ENCODE results near the gene CDC42EP3.

Gene CDC42EP3

DNA sequence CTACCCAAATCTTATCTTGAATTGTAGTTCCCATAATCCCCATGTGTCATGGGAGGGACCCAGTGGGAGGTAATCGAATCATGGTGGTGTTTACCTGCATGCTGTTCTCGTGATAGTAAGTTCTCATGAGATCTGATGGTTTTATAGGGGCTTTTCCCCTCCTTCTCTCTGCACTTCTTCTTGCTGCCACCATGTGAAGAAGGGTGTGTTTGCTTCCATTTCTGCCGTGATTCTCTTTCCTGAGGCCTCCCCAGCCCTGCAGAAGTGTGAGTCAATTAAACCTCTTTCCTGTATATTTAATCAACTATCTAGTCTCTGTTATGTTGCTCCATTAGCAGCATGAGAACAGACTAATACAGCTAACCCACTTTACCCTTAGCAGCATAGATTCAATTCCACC, 37.6 kb downstream of the CDC42EP3 start:
- DNase-seq: no peak

DNA sequence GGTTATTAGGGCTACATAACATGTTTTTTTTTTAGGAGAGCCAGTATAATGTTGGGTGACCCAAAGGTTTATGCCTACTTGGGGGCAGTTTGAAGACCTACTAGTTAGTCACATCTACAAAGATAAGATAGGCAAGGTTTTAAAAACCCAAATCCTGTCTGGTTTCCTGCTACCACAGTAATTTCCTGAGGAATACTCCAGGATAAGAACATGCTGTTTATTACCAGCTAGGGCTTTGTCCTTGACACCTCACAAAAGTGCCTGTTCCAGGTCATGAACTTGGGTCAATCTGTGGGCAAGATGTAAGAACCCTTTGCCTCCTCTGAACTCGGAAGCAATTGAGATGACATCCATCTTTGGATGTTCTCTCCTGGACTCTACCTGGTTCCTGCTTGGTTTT, 38.2 kb downstream of the CDC42EP3 start:
- DNase-seq: no peak

DNA sequence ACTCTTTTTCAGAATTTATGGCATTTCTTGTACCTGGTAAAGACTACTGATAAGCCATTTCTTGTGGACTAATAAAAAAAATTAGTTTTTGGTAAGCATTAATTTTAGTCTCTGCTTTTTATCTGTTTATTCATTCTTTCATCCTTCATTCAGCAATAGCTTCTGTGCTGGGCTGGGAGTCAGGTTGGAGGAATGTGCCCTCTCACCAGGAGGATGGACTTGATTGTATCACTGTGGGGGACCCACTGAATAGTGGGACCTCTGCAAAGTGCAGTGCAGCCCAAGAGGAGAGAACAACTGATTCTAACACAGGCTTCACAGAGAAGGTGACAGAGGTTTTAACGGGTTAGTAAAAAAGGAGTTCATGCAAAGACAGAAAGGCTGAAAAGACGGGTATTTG, 39.1 kb downstream of the CDC42EP3 start:
- DNase-seq: no peak

DNA sequence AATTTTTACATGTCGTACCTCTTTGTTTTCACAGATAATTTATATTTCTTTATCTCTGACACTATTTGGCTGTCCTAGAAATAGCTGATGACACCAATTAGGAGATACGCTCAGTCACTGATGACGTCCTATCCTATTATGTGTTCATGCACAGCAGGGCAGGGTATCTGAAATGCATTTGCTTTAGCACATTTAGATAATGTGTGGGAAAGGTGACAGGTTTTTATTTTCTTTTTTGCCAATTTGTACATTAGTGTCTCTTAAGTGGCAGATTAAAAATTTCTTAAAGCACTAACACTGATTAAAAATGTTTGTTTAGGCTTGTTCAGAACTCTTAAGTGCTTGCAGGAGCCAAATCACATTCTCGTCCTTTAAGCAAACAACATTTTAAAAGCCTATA, 39.7 kb downstream of the CDC42EP3 start:
- DNase-seq: no peak

DNA sequence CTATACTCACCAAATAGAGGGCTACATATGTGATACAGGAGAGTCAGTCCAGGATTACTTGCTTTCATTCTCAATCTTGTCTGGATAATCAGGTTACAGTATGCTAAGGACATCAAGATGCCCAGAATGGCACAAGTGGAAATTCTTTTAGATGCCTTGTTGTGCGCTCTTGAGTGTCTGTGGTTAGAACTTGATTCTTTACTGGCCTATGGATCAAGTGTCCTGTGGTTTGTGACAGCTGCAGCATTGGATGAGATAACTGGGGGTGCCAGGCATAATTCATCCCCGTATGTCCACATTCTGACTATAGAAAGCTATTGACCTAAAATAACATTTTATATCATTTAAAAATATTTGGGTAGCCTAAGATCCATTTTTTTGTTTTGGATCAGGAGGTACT, 40.1 kb downstream of the CDC42EP3 start:
- DNase-seq: no peak

DNA sequence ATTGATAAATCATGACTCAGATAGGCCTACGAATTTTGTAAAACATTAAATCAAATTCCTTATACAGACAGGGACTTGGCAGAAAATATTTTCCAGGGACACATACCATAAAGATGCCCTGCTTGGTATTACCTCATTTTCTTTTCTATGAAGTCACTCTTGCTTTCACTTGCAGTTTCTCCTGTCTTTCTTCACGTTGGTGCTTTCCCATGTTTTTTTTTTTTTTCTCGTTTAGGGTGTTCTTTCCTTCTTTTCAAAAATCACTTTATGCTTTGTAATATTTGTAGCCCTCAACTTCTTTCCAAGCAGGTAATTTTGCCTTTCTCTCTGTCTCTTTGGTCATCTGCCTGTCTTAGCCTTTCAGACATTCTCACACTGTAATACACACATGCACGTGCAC, 40.7 kb downstream of the CDC42EP3 start:
- DNase-seq: no peak

DNA sequence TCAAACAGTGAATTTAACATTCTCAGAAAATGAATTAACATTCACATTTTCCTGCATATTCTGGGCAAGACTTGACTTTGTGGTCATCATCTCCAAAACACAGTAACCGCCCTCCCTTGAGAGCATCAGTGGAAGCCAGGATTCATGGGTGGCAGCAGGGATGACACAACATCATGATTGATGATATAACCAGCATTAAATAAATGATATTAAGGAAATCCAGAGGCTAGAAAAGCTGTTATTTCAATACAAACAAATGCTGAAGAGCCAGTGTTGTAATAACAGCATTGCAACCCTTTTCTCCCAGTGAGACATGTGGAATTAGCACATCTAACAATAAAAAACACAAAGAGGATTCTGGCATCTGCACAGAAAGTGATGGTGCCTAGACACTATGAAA, 41.1 kb downstream of the CDC42EP3 start:
- no peak for DNase-seq

DNA sequence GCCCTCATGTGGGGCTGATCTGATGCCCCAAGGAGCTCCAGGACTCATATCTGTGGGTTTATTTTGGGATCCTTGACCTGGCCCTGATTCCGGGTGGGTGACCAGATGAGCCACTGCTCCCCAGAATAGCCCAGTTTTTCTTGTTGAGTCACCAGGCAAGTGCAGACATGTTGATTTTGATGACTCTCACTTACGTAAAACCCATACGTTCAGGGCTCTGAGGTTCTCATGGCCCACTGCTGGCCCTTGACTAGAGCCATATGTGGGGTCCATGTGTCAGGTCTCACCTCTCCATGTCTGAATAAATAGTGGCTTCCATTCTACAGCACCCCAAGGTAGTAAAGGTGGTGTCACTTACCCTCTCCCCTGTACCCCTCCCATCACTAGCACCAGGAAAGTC, 41.9 kb downstream of the CDC42EP3 start:
- DNase-seq: no peak

DNA sequence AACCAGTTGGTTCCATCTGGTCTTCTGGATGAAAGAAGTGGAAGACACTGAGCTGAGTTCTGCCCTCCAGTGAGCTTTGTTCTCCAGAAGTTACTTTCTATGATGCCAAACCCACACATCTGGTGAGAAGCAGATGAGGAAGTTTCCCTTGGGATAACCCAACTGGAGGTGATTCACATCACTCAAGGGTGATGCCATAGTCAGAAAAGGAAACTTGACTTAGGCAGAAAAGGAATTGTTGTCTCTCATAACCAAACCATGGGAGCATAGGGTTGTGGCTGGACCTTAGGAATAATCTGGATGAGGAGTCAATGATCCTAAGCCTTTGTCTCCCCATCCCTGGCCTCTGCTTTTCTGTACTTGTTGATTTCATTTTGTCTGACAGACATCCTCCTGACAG, 43.7 kb downstream of the CDC42EP3 start:
- no peak for DNase-seq

DNA sequence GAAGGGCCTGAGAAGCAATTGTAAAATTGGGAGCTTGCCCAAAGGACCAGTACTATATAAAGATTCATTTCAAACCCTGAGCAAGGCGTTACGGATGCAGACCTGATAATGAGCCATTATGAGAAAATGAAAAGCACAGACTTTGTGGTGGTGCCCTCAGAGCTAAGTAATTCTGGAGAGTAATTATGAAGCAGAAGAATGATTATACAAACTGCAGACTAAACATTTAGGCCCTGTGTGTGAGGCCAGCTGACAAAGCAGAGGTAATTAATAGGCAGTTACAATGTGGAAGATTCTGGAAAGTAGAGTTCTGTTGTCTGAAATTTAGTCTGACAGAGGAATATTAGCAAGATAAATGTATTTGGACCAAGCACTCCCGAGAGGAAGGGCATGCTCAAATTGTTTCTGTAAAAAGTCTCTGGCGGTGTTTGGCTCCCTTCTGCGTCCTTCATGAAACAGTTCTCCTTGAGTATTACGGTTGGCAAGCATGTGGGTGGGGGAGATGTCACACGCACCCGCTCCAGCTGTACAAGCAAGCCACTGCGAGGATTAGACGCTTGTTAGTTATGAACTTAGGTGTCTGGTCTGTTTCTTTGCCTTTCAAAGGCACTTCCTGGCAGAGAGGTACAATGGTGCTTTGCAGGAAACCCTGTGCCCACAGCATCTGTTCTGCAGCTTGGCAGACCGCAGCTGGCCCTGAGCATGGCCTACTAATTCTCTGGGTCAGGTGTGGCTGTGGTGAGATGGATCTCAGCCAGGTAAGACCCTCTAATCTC, 45.5 kb downstream of the CDC42EP3 start:
- peak; percentile 49 for DNase-seq

DNA sequence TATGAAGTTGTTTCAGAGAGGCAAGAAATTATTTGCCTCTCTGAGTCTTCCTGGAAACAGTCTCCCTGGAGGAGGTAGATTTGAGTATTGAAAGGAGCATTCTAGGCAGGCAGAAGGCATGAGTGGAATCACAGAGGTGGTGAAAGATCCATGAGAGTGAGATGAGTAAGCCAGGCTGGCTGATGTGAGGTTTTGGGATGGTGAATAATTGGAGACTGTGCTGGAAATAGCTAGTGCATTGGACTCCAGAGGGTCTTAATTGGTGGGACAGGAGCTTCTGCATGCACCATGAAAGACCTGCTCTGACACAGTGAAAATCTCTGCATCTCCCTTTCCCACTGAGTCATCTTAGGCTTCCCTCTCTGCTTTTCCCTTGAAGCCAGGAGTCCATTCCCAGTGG, 46.3 kb downstream of the CDC42EP3 start:
- DNase-seq: no peak

DNA sequence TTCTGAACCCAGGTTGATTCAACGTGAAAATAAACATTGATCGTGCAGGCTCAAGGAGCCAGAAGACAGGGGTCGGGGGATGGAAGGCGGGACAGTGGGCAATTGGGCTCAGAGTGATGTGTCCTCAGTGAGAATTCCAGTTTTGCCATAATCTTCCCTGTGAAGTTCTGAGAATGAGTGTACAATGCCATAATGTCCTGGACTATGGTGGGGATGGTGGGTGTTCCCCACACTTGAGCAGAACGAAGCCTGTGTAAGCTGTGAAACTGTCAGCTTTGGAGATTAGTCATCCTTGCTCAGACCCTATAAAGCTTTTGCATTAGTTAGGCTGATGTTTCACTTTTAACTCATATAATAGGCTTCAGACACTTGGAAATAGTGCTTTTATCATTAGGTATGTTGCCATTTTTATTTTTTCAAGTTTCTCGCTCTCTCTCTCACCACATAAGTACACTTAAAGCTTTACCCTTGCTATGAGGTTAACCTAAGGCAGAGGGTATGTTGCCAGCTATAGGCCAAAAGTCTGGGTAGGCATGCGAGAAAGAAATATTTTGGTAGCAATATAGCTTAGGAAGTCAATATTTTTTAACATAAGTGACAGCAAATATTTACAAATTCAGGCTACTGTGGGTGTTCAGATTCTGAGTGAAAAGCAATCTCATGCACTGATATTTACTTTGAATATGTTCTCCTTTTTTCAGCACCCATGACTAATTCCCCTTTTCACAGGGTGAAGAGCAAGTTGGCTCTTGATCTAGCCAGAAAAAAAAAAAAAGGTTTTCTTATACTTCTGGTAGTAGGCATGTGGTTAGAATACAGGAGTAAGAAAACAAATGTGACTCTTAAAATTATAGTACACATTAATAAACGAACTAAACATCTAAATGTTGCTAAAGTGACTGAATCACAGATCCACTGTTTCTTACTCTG, 47.2 kb downstream of the CDC42EP3 start:
- peak; percentile 18 for DNase-seq

DNA sequence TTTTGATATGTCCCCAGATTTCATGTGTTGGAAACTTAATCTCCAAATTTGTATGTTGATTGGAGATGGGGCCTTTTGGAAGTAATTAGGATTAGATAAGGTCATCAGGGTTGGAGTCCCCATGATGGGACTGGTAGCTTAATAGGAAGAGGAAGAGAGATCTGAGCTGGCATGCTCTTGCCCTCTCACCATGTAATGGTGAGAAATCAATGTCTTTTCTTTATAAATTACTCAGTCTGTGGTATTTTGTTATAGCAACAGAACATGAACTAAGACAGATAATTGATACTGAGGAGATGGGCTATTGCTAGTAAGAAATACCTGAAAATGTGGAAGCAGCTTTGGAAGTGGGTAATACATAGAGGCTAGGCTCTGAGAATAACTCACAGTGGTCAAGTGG, 48.0 kb downstream of the CDC42EP3 start:
- DNase-seq: no peak

DNA sequence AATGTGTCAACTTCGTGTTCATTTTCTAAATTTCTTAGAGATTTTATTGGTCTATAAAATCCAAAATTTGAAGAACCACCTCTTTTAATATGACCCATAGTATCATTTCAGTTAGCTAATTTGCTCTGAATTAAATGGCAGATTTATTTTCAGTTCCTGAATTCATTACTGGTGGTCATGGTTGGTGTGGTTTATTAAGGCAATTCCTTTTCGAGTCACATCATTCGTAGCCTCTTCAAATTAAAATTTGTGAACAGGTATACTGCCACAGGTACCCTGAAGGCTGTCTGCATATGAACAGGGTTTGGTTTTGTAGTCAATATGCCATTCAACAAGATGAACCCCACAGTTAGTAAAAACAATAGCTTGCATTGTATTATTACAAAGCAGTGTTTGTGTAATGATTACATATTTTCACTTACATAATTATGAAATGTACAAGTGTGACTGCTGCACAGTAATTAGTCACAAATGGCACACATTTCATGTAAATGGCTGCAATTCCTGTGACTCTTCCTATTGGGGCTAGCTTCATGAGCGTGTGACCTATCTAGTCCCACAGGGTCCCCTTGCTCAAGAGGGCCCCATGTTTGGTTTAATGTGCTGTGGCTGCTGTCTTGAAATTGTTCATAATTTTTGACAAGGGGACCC, 48.9 kb downstream of the CDC42EP3 start:
- DNase-seq: no peak

DNA sequence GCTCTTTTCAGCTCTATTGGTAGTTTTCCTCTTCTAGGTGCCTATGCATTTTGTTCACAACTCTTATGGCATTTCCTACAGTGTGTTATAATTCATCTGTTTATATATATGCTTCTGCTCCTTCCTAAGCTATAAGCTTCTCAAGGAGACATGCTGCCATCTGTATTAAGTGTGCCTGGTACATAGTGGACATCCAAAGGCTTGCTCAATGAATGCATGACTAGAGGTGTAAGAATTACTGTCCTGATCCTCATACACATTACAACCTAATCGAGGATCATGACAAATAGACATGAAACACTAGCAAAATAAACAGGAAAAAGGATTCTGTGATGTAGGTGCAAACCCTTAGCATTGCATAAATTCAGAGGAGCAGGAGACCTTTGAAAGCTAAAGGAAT, 50.2 kb downstream of the CDC42EP3 start:
- no peak for DNase-seq

DNA sequence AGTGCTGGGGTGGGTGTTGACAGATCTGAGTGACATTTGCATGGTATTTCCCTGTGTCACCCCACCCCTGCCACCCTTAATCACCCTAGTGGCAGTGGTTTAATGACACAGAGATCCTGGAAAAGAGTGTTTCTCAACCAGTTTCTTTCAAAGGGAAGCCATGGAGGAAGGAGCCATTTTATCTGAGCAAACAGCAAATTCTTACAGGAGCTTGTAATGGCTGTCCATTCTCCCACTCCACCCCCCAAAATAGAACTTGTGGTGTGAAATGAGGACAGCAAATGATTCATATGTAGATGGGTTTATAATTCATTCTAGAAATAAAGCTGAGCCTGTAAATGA, 51.5 kb downstream of the CDC42EP3 start:
- DNase-seq: no peak

DNA sequence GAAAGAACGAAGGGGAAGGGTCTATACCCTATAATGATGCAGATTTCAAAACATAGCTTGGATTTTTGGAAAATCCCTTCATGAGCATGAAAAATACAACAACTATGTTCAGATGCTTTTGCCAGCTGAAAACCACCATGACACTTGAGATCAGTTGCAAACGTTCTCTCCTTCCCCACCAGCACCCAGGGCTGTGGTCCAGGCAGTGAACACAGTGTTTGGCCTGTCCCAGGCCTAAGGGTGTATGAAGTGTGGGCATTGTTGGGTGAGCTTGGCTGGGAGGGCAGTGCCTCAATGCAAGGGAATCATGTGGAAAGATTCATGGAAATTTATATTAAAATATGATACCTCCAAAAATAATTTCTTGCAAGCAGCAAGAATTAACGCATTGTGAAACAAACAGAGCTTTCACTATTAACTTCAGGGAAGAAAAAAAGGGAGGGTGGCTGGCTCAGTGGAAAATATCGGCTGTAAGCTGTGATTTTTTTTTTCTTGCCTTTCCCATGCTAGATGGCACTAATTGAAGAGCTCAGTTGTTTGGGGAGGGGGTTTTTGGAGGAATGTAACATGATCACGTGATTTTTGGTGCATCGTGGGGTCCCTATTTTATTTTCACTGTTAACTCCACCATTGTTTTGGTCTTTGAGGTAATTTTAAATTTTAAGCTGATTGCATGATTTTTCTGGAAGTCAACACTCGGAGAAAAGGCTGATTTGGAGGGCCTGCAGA, 52.0 kb downstream of the CDC42EP3 start:
- no peak for DNase-seq

DNA sequence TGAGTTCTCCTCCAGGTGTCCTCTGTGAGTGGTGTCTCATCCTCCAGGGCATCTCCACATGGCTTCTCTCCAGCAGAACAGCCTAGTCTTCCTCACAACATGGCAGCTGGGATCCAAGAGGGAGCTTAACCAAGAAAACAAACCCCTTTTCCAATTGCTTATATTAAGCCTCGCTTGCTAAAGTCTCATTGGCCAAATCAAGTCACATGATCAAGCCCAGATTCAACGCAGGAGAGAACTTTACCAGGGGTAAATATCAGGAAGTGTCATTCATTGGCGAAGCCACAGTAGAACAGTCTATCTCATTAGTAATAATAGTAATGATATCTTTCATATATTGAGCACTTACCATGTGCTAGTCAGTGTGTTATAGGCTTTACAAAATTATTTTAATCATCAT, 53.1 kb downstream of the CDC42EP3 start:
- DNase-seq: no peak

DNA sequence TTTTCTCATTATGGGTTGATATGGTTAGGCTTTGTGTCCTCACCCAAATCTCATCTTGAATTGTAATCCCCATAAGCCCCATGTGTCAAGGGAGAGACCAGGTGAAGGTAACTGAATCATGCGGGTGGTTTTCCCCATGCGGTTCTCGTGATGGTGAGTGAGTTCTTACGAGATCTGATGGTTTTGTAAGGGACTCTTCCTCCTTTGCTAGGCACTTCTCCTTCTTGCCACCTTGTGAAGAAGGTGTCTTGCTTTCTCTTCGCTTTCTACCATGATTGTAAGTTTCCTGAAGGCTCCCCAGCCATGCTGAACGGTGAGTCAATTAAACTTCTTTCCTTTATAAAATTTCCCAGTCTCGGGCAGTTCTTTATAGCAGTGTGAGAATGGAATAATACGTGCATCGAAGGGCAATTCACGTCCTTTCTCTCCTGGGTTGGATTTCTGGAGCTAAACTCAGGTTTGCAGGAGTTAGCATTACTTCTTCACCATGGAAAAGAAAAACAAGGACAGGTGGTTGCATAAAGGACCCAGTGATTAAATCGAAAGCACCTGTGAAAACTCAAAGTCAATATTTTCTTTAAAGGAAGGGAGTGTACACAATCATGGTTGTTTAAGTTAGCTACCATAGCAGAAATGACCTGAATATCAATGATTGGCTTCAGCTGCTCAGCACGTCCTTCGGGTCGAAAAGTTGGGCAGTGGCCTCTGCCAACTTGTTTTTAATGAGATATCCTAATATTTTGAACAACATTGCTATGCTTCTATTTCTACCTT, 54.1 kb downstream of the CDC42EP3 start:
- no peak for DNase-seq

DNA sequence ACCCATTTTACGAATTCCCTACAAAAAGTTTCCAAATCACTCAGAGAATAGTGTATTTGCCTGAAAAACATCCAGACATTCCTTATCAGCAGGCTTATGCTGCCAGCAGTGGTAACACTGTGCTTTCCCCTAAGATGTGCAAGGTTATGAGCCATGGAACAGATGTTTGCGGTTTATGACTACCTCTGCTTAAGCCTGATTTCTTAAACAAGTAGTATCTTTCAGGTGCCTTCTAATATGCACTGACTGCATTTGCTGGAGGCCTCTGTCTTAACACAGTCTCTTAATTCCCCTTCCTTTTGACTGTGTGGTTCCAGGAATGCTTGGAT, 54.8 kb downstream of the CDC42EP3 start:
- DNase-seq: no peak

DNA sequence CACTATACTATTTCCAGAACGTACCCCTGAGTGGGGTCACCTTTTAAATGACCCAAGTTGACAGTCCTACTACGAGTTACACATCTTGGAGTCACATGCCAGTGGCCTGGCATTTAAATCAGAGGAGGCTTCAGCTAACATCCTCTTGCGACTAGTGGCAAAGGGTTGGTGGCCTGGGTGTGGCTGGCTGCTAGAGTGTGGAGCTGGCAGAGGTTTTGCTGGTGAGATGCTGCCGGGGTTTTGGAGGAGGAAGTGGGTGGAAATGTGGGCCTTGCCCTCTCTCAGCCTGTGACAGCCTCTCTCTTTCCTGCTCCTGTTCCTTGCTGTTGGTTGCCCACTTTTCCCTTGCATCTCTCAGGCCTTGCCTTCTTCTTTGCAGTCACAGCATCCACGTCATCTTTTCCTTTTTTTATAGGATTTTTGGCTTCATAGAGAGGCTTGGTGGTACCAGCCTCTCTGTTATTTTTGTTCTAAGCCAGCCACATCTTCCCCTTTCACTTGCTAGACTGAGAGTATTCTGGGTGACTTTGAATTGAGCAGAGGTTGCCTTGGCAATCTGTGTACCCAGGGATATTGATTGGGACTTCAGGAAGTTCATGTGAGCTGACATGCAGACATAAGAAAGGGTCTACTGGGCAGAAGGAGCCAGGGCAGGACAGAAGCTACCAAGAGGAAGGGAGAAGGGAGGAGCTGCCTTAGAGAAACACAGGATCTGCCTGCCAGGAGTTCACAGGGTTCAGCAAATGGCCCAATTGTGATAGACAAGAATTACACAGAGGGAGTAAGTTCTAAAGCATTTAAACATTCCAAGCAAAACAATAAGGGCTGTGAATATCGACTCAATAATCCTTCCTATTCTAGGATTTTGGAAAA, 55.4 kb downstream of the CDC42EP3 start:
- DNase-seq: peak; percentile 22

Measured in activated naive CD4-positive, alpha-beta T cell treated with anti-CD3 and anti-CD28 coated beads, Interleukin-2, amount 50 U/mL, for 16 hours (primary cell).